Caki2 (cell line): ENCODE results near the gene SEC16B. TPM values are rescaled to one million over a fixed set of nuclear protein-coding genes. Genes with fewer than 3 reads are reported as not detected.
A peak's percentile ranks its signal among the peaks of the same experiment; 100 is the strongest.

Experiments used
- DNase-seq: peaks from one replicate; pipeline ENCODE4 v3.0.0-alpha.2; 2015; ENCODE audit warnings: low read depth
- in situ Hi-C: cut with HindIII; loops from 2 replicates; pipeline ENCODE4 v1.10.0; 2016; ENCODE audit warnings: low sequenced_read_pairs, low pct_unique_long_range_greater_than_20kb, mixed read lengths
- total RNA-seq: library from RNA; depleted of rRNA; stranded (reverse); fragments of >200 nt; shearing (Covaris generic); gene quantifications from 2 replicates; pipeline ENCODE4 v1.2.3, GENCODE V29; 2014; ENCODE audit warnings: low replicate concordance; rRNA removed

Gene SEC16B
- total RNA-seq, 1 experiment from 2014 or later = 4.2 TPM

DNA sequence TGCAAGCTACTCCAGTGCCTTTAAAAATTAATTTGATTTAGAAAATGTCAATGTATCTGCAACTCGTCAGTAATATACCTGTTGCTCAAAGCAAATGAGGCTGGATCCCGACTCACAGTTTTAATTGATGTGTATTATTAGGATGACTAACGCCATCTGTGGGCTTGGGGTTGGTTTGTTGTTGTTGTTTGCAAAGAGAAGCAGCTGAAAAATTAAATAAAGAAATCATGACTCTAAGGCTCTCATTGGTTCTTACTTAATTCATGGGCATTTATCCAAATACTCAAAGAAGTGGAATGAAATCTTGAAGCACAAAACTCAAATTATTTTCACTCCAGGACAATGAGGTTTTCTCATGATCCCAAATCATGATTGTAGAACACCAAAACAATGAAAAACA is 46.4 kb downstream of the SEC16B start:
- DNase-seq = no peak
- in situ Hi-C loops = no loop called here

DNA sequence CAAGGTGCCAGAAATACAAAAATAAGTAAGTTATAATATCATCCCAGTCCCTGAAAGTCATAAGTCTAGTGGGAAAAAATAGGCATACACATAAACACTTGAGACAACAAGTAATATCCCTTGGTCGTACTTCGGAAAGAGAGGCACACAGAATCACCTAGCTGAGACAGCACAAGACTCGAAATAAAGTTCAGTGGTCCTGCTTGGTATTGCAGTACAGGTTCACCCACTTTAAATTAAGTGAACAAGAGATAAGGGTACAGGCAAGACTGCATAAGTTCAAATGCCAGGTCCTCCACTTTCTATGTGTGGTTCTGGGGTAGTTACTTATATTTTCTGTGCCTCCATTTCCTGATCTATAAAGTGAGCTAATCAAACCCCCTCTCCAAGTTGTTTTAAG is 47.6 kb downstream of the SEC16B start:
- DNase-seq = no peak
- in situ Hi-C loops = no loop called here

DNA sequence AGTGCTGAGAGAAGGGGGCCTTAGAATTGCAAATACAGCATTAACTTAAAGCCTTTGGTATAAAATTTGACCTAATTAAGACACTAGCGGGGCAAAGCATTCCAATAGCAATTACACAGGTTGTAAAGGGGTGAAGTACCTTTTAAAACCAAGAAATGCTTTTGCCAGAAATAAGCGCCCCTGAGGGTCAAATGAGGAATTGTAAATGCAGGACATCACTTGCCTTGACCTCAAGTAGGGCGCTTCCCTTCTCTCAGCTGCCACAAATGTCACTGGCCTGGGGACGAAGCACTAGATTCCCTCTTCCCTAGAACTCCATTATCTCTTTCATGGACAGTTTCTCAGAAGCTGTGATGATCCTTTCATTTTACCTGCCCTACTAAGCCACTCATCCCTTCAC is 48.3 kb downstream of the SEC16B start:
- no peak for DNase-seq
- in situ Hi-C loops = no loop called here

DNA sequence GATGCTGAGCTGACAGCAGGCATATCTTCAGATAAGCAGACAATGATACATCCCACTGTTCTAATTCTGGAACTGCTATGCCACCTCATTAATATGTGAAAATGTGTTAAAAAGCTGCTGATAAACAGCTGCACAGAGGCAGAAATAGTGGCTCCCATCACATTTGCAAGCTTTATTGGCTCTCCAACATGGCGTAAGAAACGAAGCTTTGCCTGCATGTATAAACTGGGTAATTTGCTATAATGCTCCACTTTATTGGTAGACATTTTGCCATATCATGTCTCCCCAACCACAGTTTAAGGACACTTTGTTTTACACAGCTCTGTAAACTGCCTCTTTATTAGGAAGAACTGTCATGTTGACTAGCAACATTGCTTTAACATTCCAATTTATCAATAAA is 49.8 kb downstream of the SEC16B start:
- in situ Hi-C loops = no loop called here
- DNase-seq = no peak

DNA sequence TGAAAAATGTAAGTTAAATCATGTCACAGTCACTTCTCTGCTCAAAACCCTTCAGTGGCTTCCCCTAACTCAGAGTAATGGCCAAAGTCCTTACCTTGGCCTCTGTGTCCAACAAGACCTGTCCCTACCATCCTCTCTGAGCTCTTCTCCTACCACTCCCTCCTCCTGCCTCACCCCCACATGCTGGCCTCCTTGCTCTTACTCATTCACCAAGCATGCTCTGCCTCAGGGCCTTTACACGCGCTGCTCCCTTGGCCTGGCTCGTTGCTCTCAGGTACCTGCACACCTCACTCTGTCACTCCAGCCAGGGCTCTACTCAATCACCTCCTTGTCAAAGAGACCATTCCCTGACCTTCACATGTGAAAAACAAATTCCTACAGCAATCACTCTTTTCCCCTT is 54.2 kb downstream of the SEC16B start:
- no peak for DNase-seq
- in situ Hi-C loops = no loop called here

DNA sequence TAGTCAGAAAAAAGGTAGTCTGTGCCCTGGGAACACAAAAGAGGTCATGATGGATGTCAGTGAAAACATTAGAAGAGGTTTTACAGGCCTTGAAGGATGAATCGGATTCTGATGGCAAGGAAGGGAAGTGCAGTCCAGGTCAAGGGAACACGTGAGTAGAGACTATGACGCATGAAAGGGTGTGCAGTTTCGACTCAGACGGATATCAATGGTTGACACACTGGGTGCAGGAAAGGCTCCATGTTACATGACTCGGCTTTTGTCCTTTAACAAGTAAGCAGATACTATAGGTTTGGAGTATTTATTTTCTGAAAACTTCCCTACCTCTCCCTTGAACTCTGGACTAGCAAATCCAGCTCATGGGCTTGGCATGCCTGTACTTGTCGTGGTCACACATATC is 55.3 kb downstream of the SEC16B start:
- in situ Hi-C loops = no loop called here
- no peak for DNase-seq

DNA sequence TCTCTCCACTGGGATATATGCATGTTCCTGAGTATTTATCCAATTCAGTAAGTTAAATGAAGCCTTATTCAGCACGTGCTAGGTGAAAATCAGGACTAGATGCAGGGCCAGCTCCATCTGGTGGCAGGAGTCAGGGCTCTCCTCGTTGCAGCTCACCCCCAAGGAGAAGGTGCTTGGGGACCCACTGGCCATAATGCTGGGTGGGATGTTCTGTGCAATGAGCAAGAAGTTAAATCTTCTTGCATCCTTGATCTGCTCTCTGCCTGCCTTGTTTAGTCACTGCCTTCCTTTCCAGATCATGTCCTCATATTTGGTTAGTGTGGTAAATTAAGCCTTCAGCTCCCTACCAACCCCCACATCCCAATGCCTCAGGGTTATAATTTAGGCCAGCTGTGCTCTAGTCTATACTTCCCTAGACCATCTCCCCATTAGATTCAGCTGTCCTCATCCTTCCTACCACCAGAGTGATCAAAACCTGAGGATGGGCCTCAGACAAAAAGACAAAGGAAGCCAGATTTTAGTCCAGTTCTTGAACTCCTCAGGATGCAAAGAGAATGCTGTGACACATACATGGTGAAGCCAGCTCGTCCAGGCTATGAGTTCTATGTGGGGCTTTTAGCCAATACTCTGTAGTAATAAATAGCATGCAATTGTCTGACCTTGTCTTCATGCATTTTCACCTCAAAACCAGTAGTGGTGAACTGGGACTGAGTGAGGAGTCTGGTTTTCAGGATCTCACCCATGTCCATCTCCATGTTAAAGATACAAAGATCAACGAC is 55.9 kb downstream of the SEC16B start:
- DNase-seq = peak; percentile 6
- in situ Hi-C loops = no loop called here

DNA sequence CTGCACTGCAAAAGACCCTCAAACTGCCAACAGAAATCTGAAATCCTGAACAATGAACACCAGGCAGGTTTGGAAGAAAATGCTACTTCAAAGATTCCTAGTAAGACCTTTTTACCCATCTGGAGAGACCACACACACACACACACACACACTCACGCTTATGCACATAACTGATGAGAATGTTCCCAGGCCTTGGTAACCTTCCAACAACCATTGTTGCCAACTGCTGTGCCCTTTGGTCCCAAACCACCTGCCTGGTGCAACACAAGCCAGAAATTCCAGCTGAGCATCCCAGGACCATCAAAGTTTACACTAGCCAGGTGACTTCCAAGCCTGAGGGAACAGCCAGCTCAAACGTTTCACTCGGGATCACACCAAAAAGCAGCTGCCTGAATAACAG is 56.9 kb downstream of the SEC16B start:
- no peak for DNase-seq
- in situ Hi-C loops = no loop called here

DNA sequence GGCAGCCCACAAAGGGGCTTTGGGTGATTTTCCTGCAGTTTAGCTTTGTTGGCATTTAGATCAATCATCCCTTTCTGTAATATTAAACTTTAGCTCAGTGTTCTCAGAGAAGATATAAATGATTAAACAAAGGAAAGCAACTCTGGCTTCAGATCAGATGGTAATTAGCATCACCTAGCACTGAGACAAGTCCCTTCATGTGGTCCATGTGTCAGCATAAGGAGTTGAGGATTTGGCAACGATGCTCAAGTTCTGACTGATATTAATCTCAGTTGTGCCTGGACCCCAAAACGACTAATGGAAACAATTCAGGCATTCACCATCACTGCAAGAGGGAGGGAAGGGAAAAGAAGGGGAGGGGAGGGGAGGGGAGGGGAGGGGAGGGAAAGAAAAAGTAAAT is 60.4 kb downstream of the SEC16B start:
- in situ Hi-C loops = no loop called here
- DNase-seq = no peak

DNA sequence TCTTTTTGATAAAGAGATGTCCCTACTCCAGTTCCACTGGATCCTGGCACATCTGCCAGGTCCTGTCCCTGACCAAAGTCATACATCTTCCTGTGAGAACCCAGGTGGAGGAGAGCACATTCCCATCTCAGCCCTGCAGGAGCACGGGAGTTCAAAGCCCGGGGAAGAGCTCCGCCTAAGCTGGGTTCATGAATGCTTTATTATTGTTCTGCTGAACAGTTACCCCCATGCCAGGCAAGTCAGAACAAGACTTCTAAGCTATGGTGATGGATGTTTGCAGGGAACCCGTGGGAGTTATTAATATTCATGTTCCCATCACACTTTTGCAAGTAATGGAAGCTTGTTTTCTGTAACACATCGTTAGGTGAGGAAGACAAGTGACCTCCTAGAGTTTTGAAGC is 62.9 kb downstream of the SEC16B start:
- in situ Hi-C loops = no loop called here
- DNase-seq = no peak

DNA sequence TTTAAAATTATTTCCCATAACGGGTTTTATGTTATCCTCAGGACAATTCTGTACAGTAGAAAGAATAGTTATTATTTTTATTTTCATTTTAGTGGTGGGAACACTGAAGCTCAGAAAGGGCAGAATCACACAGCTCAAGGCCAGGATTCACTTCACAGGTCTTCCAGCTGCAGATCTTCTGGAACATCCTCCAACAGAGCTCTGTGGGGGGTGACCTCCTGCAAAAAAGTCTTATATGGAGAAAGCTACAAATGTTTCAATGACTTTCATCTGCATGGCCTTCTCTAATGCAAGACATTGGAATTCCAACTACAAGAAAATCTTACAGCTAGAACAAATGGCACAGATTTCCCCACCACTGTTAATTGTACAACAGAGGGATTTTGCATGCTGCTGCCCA is 64.2 kb downstream of the SEC16B start:
- DNase-seq = no peak
- in situ Hi-C loops = no loop called here

DNA sequence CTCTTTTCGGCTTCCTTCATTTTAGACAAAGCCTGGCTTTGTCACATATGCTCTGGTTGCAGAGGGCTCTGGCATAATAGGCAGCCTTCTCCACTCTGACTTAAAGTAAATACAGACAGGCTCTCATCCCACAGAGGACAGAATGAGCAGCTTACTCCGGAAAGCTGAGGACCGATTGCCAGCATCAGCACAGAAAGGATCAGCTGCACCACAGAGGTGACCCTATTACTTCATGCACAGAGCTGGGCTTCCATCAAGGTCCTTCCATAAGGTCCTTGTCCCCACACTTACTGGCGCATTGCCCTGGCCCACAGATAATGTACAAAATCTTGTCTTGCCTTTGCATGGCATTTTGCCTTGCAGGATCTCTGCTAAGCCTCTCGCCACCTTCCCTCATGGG is 67.6 kb downstream of the SEC16B start:
- DNase-seq = no peak
- in situ Hi-C loops = no loop called here

DNA sequence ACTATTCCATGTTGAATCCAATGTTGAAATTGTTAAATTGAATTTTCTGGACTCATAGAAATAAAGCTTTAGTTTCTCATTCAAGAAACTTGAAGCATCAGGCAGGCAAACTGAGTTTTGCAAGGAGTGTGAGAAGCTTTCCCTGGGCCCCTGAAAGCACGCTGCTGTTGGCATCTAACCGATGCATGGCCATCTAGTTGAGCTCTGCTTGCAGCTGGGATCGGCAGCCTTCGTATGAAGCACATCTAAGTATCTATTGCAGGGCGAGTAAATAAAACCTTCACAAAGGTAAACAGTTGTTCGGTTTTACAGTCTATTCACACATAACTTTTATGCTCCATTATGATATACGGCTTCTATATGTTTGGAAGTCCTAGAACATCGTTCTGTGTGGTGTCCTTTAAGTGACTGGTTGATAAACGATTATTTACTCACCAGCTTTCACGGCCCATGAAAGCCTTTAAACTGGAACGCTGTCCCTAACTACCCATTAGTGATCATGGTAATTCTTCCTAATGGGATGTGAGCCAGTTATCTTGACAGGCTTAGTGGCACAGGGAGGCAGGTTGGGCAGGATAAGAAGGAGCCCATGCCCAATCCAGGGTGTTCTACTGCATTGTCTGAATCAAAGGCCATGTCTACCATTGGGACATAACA is 71.7 kb downstream of the SEC16B start:
- in situ Hi-C loops = no loop called here
- DNase-seq = no peak

DNA sequence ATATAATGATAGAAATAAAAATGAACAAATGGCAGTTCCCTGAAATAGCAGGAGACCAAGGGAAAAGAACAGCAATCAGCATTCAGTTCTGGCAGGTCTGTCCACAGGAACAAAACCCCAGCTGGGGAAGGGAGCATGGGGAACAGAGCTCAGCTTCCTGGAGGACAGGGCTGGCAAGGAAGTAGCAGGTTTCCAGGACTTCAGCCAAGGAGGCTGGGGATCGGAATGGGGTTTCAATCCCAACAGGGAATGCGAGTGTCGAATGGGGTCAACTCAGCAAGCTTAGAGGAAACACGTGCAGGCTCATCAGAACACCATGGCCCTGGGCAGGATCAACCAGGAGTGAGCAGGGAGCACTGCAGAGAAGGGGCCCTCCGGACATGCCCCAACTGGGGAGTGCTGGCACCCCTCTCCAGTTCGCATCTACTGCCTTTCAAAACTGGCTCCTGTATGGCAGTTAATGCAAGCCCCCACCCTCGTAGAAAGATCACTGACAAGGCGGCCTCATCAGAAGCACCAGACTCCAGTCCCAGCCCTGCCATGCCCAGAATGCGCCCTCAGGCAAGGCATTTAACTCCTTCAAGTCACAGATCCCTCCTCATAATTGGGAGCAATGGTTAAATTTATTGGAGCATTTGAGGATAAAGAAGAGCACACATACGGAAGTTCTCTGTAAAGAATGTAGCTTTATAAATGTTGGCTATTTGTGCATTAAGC is 72.4 kb downstream of the SEC16B start:
- in situ Hi-C loops = no loop called here
- no peak for DNase-seq

Other genes with a start within 250 kb of the SEC16B start
- gene RASAL2, start 124.0 kb upstream of the SEC16B start, total RNA-seq = 7.4 and 8.6 TPM in 2 replicates